NCI-H128 (cell line): ENCODE results near the gene MMP24.
"Not testable (repeated sequence)": the region's sequence is repeated elsewhere in the genome, so short reads cannot be mapped to it uniquely, and the experiment has no call there.

Experiments used
- DNase-seq: peaks from one replicate; lab custom pipeline; 2025; ENCODE audit not compliant: unreplicated experiment; lab: John Stamatoyannopoulos, UW

MMP24 gene

DNA sequence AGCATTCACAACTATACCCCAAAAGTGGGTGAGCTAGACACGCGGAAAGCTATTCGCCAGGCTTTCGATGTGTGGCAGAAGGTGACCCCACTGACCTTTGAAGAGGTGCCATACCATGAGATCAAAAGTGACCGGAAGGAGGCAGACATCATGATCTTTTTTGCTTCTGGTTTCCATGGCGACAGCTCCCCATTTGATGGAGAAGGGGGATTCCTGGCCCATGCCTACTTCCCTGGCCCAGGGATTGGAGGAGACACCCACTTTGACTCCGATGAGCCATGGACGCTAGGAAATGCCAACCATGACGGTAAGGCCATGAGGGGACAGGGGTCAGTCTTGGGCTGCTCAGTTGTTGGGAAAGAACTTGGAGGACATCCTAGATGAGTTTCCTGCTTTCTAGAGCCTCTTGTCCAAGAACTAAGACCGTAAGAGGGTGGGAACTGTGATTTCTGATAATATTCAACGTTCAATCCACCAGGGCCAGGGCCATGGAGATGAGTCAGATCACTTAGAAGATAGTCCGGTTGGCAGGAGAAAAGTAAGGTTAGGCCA lies 28.0 kb downstream of the MMP24 start:
- no peak for DNase-seq

DNA sequence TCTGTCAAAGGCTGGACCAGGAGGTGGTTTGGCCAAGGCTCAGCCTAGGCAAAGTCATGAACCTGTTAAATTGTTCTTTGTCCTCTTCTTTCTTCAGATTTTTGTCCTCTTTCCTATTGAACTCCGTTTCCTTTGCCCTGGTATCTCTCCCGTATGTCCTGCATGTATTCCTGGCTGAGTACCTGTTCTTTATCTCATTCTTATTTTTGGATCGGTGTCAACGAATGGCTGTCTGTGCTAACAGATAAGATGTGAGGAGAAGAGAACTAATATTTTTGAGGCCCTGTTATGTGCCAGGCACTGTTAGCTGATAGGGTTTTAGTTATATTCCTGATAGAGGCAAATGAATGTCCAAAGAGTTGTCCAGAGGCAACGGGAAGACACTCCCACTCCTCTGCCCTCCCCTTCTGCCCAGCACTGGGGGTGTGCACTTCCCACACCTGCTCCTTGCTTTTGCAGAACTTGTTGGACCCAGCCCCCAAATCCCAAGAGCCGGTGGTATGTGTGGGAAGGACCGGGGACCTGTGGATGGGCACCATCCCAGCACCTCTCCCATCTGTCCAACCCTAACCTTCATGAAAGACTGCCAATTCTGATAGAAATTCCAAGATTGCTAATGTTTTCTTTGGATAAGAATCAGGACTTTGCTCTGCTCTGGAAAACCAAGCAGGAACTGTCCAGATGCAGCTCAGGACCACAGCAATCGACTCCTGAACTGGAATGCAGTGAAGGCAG lies 30.9 kb downstream of the MMP24 start:
- no peak for DNase-seq

GRCh38 chr20:35260426-35260825 lies 33.9 kb downstream of the MMP24 start:
- DNase-seq, result no peak

DNA sequence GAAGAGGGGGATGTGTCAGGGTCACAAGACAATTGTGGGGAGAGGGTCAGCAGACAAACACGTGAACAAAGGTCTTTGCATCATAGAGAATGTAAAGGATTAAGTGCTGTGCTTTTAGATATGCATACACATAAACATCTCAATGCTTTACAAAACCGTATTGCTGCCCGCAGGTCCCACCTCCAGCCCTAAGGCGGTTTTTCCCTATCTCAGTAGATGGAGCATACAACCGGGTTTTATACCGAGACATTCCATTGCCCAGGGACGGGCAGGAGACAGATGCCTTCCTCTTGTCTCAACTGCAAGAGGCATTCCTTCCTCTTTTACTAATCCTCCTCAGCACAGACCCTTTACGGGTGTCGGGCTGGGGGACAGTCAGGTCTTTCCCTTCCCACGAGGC lies 35.8 kb downstream of the MMP24 start:
- DNase-seq, result not testable (repeated sequence)

GRCh38 chr20:35262731-35263531 lies 36.4 kb downstream of the MMP24 start:
- not testable (repeated sequence) for DNase-seq

- no peak for DNase-seq
Measured at GRCh38 chr20:35263532-35264341, 37.2 kb downstream of the MMP24 start.

GRCh38 chr20:35264755-35265154 lies 38.3 kb downstream of the MMP24 start:
- DNase-seq, result no peak

DNA sequence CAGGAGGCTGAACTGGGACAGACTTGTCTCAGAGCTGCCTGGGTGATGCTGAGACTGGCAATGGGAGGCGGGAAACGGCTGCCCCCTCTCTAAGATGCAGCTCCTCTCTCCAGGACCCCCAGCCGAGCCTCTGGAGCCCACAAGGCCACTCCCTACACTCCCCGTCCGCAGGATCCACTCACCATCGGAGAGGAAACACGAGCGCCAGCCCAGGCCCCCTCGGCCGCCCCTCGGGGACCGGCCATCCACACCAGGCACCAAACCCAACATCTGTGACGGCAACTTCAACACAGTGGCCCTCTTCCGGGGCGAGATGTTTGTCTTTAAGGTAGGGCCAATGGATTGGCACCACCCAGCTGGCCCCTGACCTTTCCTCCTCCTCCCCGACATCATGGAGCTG lies 40.6 kb downstream of the MMP24 start:
- DNase-seq, result no peak

- DNase-seq, result no peak
Measured at GRCh38 chr20:35269055-35269781, 42.7 kb downstream of the MMP24 start.

GRCh38 chr20:35270021-35270902 lies 43.8 kb downstream of the MMP24 start:
- DNase-seq, result no peak

DNA sequence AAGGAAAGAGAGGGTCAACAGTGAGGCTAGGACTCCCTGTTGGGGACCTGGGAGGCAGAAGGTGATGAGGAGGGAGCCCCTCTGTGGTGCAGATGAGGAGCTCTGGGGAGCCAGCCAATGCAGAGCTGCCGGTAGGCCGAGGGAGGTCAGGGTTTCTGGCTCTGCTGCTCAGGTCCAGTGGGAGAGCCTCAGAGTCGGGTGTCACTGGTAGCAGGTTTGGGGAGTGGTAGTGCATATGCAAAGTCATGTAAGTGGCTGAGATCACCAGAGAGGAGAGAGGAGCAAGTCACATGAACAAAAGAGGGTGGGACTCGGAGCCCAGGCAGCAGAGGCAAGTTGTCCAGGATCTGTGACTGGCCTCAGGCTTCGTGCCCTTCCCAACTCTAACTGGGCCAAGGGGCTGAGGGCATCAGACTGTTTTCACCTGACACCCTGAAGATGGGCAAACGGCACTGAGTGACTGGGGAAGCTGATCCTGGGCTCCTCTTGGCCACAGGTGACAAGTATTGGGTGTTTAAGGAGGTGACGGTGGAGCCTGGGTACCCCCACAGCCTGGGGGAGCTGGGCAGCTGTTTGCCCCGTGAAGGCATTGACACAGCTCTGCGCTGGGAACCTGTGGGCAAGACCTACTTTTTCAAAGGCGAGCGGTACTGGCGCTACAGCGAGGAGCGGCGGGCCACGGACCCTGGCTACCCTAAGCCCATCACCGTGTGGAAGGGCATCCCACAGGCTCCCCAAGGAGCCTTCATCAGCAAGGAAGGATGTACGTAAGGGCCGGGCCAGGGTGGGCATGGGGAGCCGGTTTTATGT lies 44.8 kb downstream of the MMP24 start:
- DNase-seq, result no peak

DNA sequence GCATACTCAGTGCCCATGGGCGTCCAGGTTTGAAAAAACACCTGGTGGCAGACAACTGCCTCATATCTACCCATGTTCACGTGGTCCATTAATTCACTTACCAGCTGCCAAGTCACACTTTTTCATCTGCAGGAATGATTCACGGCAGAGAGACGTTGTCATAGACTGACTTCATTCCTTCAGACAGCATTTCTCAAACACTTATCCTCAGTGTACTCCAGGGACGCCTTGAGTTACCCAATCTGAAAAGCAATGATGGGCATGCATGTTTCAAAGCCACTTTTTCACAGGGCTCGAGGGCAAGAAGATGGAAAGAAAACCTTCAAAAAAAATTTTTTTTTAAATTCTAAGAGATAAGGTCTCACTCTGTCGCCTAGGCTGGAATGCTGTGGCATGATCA lies 45.4 kb downstream of the MMP24 start:
- no peak for DNase-seq

- no peak for DNase-seq
Measured at GRCh38 chr20:35273449-35274171, 47.1 kb downstream of the MMP24 start.

DNA sequence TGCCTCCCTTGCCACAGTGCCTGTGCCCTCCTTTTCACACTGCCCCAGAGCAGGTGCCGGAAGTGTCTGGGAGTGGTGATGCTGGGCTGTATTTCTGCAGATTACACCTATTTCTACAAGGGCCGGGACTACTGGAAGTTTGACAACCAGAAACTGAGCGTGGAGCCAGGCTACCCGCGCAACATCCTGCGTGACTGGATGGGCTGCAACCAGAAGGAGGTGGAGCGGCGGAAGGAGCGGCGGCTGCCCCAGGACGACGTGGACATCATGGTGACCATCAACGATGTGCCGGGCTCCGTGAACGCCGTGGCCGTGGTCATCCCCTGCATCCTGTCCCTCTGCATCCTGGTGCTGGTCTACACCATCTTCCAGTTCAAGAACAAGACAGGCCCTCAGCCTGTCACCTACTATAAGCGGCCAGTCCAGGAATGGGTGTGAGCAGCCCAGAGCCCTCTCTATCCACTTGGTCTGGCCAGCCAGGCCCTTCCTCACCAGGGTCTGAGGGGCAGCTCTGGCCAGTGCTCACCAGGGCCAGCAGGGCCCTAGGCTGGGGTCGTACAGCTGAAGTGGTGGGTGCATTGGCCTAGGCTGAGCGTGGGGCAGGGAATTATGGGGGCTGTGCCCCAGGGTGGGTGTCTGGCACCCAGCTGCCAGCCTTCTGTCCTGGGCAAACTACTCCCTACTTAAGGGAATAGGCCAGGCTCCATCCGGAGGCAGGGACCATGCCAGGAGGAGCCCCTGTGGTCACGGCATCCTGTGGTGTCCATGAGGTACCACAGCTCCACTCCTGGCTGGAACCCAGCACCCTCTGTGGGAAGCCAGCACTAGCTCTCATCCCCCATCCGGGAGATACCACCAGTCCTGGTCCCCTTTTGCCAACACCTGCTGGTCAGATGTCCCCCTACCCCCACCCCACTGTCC lies 47.9 kb downstream of the MMP24 start:
- DNase-seq, result no peak

GRCh38 chr20:35275741-35276251 lies 49.3 kb downstream of the MMP24 start:
- DNase-seq, result no peak

- no peak for DNase-seq
Measured at GRCh38 chr20:35276408-35276807, 49.9 kb downstream of the MMP24 start.

DNA sequence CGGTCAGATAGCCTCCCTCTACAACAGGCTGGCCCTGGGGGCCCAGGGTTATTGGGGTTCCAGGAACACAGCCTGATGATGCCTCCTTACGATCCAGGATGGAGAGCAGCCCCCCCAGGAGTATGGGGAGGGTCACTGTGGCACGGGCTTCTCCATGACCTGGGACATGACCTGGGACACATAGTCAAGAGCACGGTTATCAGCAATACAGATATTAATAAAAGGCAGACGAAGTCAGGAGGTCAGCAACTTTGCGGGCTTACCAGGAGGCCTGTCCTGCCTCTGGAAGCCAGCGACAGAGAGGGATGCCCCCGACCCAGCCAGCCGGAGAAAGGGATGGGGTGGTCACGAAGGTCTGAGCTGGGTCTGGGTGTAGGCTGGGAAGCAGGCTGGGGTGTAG lies 50.6 kb downstream of the MMP24 start:
- DNase-seq, result no peak
